ENCODE data around the gene TET3.

Gene TET3

DNA sequence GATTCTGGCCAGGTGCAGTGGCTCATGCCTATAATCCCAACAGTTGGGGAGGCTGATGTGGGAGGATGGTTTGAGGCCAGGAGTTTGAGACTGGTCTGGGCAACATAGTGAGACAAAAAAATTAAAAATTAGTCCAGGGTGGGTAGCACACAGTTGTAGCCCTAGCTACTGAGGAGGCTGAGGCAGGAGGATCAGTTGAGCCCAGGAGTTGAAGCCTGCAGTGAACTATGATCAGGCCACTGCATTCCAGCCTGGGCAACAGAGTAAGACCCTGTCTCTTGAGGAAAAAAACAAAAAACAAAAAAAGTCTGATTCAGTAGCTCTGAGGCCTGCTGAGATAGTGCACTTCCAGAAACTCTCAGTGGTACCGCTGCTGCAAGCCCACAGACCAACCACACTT is 7.9 kb upstream of the TET3 start:
- Mint-ChIP-seq H3K27ac (peak overlapping the region in 1 of 2 donors; percentile 2), H3K4me1 (peaks cover 84% of the 10 kb centered on the region)

GRCh38 chr2:73977466-73977865 is 7.2 kb upstream of the TET3 start:
- H3K9me3 Mint-ChIP-seq, result no peaks in the 10 kb centered on the region
- peaks cover 84% of the 10 kb centered on the region for H3K4me1 Mint-ChIP-seq
- ATAC-seq (no peak), DNase-seq (no peak)
- H3K4me3 Mint-ChIP-seq, result peak overlapping the region; percentile 16 to 41
- H3K27me3 Mint-ChIP-seq, result no peaks in the 10 kb centered on the region
- H3K27ac Mint-ChIP-seq, result no peak overlapping the region

More for the DNA sequence above, 7.9 kb upstream of the TET3 start:
- Mint-ChIP-seq H3K4me3 (peak overlapping the region in 1 of 2 donors; percentile 34), H3K9me3 (no peaks in the 10 kb centered on the region), H3K27me3 (no peaks in the 10 kb centered on the region)
- ATAC-seq (no peak), DNase-seq (no peak)

GRCh38 chr2:73979021-73979420 is 5.7 kb upstream of the TET3 start:
- Mint-ChIP-seq H3K9me3 (no peaks in the 10 kb centered on the region), H3K27ac (peak overlapping the region; percentile 91 to 96), H3K27me3 (no peaks in the 10 kb centered on the region), H3K4me1 (peaks cover 85% of the 10 kb centered on the region), H3K4me3 (peak overlapping the region; percentile 81 to 90)
- DNase-seq (peak; percentile 61 to 82), ATAC-seq (peak; percentile 98)

GRCh38 chr2:73979686-73980085 is 5.0 kb upstream of the TET3 start:
- H3K4me1 Mint-ChIP-seq, result peaks cover 86% of the 10 kb centered on the region

GRCh38 chr2:73980566-73980965 is 4.1 kb upstream of the TET3 start:
- no peaks in the 10 kb centered on the region for H3K9me3 Mint-ChIP-seq
- ATAC-seq (no peak), DNase-seq (no peak)
- H3K27me3 Mint-ChIP-seq, result no peaks in the 10 kb centered on the region
- H3K4me1 Mint-ChIP-seq, result peaks cover 82% of the 10 kb centered on the region
- H3K27ac Mint-ChIP-seq, result peak overlapping the region in 1 of 2 donors; percentile 20
- peak overlapping the region; percentile 81 to 90 for H3K4me3 Mint-ChIP-seq

More at GRCh38 chr2:73979686-73980085, 5.0 kb upstream of the TET3 start:
- no peak for DNase-seq
- no peak for ATAC-seq
- no peaks in the 10 kb centered on the region for H3K27me3 Mint-ChIP-seq
- H3K27ac Mint-ChIP-seq, result peak overlapping the region in 1 of 2 donors; percentile 8
- H3K4me3 Mint-ChIP-seq, result peak overlapping the region; percentile 81 to 90
- H3K9me3 Mint-ChIP-seq, result no peaks in the 10 kb centered on the region

DNA sequence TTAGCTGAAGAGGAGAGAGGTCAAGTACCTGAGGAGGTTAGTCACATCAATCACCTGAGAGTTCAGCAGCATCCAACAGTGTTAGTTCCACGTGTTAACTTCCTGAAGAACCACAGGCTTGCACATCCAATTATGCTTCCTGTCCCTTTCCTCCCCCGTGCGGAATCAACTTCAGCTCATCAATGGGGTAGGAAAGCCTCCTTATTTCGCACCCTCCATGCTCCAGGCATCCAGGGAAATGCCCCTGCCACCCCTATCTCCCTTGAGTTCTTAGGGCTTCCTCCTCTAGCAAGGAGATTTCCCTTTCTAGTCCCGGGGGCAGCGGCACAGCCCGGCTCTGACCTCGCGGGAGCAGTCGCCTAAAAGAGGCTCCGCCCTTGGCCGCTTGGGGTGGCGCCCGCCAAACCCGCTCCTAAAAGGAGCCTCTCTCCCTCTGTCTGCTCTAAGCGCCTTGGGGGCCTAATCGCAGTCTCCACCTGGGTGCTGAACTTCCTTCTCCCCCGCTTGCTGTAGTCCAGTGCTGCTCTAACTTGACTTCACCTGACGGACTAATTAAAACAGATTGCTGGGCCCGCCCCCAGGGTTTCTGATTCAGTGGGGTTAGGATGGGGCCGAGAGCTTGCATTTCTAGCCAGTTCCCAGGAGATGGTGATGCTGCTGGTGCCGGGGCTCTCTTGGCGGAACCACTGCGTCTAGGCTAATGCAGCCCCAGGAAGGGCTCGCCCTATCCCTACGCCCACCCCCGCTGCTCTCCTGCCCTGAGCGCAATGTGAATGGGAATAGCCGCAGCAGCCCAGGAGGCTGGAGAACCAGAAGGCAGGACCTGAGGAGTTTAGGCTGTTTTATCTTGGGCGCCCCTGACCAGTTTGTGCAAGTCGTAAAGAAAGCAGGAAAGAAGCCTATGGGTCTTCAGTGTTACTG is 3.4 kb upstream of the TET3 start:
- Mint-ChIP-seq H3K9me3 (no peaks in the 10 kb centered on the region), H3K27me3 (no peaks in the 10 kb centered on the region), H3K4me3 (peak overlapping the region; percentile 81 to 90), H3K4me1 (peaks cover 78% of the 10 kb centered on the region), H3K27ac (peak overlapping the region in 1 of 2 donors; percentile 29)
- DNase-seq (peak; percentile 49 to 52), ATAC-seq (no peak)

GRCh38 chr2:73982140-73982617 is 2.5 kb upstream of the TET3 start:
- no peaks in the 10 kb centered on the region for H3K9me3 Mint-ChIP-seq
- H3K4me1 Mint-ChIP-seq, result peaks cover 78% of the 10 kb centered on the region
- no peak overlapping the region for H3K27ac Mint-ChIP-seq
- no peaks in the 10 kb centered on the region for H3K27me3 Mint-ChIP-seq
- DNase-seq (no peak), ATAC-seq (no peak)
- H3K4me3 Mint-ChIP-seq, result peak overlapping the region; percentile 3 to 10

GRCh38 chr2:73983322-73984202 is 1.1 kb upstream of the TET3 start:
- H3K27me3 Mint-ChIP-seq, result no peaks in the 10 kb centered on the region
- H3K9me3 Mint-ChIP-seq, result no peaks in the 10 kb centered on the region
- DNase-seq (peak; percentile 30 to 35), ATAC-seq (no peak)
- H3K4me3 Mint-ChIP-seq, result peak overlapping the region; percentile 83 to 90
- H3K4me1 Mint-ChIP-seq, result peaks cover 79% of the 10 kb centered on the region
- peak overlapping the region; percentile 82 to 89 for H3K27ac Mint-ChIP-seq

GRCh38 chr2:73984922-73985307 is 205 bp downstream of the TET3 start:
- Mint-ChIP-seq H3K27me3 (no peaks in the 10 kb centered on the region), H3K4me3 (peak overlapping the region in 1 of 2 donors; percentile 22), H3K27ac (no peak overlapping the region), H3K4me1 (peaks cover 79% of the 10 kb centered on the region), H3K9me3 (no peaks in the 10 kb centered on the region)
- DNase-seq (peak; percentile 68 to 72), ATAC-seq (peak; percentile 14)

- ATAC-seq (peak; percentile 74), DNase-seq (peak; percentile 79 to 88)
- H3K9me3 Mint-ChIP-seq, result peaks cover 2 to 4% of the 10 kb centered on the region in 2 donors
- peak overlapping the region; percentile 88 to 98 for H3K27ac Mint-ChIP-seq
- H3K4me3 Mint-ChIP-seq, result peak overlapping the region; percentile 95 to 98
- H3K4me1 Mint-ChIP-seq, result peaks cover 79% of the 10 kb centered on the region
- no peaks in the 10 kb centered on the region for H3K27me3 Mint-ChIP-seq
Observed at GRCh38 chr2:73985308-73986084, 786 bp downstream of the TET3 start.

DNA sequence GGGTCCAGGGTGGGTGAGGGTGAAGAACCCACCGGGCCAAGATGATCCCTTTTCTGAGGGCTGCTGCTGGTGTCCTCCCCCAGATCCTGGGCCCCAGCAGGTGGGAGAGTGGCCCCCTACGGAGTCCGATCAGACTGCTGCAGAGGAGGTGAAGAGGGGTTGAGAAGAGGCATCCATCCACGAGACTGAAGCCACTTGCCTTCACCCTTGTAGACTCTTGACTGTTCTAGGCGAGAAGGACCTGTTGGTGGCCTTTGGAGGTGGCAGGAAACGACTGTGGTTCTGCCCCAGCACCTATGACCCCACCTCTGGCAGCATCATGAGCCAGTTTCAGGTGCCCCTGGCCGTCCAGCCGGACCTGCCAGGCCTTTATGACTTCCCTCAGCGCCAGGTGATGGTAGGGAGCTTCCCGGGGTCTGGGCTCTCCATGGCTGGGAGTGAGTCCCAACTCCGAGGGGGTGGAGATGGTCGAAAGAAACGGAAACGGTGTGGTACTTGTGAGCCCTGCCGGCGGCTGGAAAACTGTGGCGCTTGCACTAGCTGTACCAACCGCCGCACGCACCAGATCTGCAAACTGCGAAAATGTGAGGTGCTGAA is 1.5 kb downstream of the TET3 start:
- peak overlapping the region; percentile 95 to 98 for H3K4me3 Mint-ChIP-seq
- peak overlapping the region; percentile 88 to 98 for H3K27ac Mint-ChIP-seq
- DNase-seq (peak; percentile 57 to 58), ATAC-seq (peak; percentile 57)
- H3K27me3 Mint-ChIP-seq, result no peaks in the 10 kb centered on the region
- peaks cover 77% of the 10 kb centered on the region for H3K4me1 Mint-ChIP-seq
- H3K9me3 Mint-ChIP-seq, result peaks cover 7 to 8% of the 10 kb centered on the region in 2 donors

GRCh38 chr2:73987109-73987947 is 2.6 kb downstream of the TET3 start:
- peaks cover 66% of the 10 kb centered on the region for H3K4me1 Mint-ChIP-seq
- DNase-seq, result peak; percentile 28 to 47
- peak; percentile 35 for ATAC-seq
- H3K9me3 Mint-ChIP-seq, result peaks cover 13 to 14% of the 10 kb centered on the region in 2 donors
- H3K4me3 Mint-ChIP-seq, result peak overlapping the region; percentile 95 to 98
- H3K27me3 Mint-ChIP-seq, result no peaks in the 10 kb centered on the region
- H3K27ac Mint-ChIP-seq, result peak overlapping the region in 1 of 2 donors; percentile 63

- Mint-ChIP-seq H3K9me3 (peaks cover 13 to 14% of the 10 kb centered on the region in 2 donors), H3K27ac (peak overlapping the region in 1 of 2 donors; percentile 34), H3K4me1 (peaks cover 65% of the 10 kb centered on the region), H3K27me3 (no peaks in the 10 kb centered on the region), H3K4me3 (peak overlapping the region; percentile 95 to 98)
- no peak for DNase-seq
- no peak for ATAC-seq
Observed at GRCh38 chr2:73987948-73988700, 3.4 kb downstream of the TET3 start.

All from stimulated activated naive CD8-positive, alpha-beta T cell treated with anti-CD3 and anti-CD28 coated beads, Interleukin-15, amount 100 ng/mL, for 72 hours (primary cell).